T-helper 9 cell (primary cell): ENCODE results near the gene NLRP5.
A peak's percentile ranks its signal among the peaks of the same experiment; 100 is the strongest.
"Not testable (repeated sequence)": the region's sequence is repeated elsewhere in the genome, so short reads cannot be mapped to it uniquely, and the experiment has no call there.

ENCODE experiments used
- DNase-seq: peaks from one replicate; pipeline ENCODE4 v3.0.0-alpha.2; 2020

The NLRP5 gene

DNA sequence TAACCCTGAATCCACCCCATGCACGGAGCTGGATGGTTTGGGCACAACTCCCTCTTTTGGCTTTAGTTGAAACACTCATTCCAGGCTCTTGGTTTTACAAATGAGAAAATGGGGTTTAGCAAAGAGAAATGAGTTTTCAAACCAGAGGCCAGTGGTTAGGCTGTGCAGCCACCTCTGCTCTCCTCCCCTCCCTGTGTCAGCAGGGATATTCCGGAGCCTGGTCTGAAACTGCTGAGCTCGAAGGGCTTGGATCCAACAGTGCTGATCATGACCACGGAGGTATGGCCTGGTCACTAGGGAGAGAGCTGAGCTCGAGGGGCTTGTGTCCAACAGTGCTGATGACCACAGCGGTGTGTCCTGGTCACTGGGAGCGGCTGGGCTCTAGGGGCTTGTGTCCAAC is 93.0 kb downstream of the NLRP5 start:
- no peak for DNase-seq

DNA sequence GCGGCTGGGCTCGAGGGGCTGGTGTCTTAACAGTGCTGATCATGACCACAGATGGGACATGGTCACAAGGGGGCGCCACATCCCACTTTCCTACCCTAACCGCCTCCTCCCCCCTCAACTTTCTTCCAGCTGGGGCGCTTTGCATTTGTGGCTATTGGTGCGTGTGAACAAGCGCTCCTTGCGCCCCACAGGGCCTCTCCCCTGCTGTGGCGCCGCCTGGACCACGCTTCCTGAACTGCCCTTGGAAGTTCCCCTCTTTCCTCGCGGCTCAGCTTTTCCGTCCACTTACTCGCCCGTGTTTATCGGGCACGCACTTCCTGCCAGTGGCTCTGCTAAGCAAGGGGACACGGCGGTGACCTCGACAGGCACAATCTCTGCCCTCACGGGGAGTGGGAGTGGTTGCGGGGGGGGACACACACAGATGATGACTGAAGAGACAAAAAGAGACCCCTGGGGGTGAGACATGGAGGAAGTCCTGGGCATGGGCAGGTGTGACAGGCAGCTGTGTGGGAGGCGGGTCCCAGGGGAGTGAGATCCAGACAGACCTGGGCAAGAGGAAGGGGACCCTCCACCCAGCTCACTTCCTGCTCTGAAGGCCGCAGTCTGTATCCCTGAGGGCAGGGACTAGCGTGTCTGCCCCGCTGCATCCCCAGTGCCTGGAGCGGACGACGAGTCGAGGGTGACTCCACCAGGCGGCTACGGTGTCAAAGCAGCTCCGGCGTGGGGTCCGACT is 94.3 kb downstream of the NLRP5 start:
- DNase-seq = peak; percentile 63

GRCh38 chr19:56083668-56084067 is 97.1 kb downstream of the NLRP5 start:
- no peak for DNase-seq

- DNase-seq = no peak
Measured at GRCh38 chr19:56084835-56085536, 98.4 kb downstream of the NLRP5 start.

- no peak for DNase-seq
Measured at GRCh38 chr19:56085571-56086275, 99.1 kb downstream of the NLRP5 start.

GRCh38 chr19:56086671-56087430 is 100.3 kb downstream of the NLRP5 start:
- DNase-seq = no peak

GRCh38 chr19:56087647-56088496 is 101.3 kb downstream of the NLRP5 start:
- DNase-seq = no peak

DNA sequence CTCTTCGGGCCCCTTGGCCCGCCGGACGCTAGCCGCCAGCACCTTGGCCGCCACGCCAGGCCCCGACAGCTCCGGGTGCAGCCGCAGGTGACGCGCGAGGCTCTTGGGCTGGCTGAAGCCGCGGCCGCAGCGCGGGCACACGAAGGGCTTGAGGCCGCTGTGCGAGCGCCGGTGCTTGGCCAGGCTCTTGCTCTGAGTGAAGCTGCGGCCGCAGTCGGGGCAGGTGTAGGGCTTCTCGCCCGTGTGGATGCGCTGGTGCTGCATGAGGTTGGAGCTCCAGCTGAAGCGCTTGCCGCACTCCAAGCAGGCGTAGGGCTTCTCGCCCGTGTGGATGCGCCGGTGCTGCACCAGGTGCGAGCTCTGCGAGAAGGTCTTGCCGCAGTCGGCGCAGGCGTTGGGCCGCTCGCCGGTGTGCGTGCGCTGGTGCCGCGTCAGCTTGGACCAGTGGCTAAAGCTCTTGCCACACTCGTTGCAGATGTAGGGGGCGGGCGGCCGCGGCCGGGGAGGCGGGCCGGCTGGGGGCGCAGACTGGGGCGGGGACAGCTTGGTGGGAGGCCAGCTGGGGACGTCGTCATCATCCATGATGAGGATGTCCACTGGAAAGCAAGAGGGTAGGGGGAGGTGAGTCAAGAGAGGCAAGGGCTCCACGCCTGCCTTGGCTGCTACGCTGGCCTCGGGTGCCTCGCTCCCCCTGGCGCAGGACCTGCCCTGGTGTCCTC is 102.1 kb downstream of the NLRP5 start:
- no peak for DNase-seq

DNA sequence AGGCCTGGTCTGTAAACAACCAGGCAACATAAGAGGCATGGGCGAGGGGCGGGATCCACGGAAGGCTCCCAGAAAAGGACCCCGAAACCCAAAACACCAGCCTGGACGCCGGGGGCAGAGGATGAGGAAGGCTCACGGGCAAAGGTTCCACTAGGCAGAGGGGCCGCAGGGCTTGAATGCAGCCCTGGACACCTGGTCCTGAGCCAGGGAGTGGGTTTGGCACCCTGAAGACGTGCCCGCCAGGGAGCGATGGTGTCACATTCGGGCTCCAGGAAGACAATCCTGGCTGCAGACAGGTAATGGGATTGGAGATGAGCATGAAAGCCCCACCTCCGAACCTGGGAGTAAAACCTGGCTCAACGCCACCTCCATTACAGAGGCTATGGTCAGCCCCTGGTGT is 102.8 kb downstream of the NLRP5 start:
- no peak for DNase-seq

DNA sequence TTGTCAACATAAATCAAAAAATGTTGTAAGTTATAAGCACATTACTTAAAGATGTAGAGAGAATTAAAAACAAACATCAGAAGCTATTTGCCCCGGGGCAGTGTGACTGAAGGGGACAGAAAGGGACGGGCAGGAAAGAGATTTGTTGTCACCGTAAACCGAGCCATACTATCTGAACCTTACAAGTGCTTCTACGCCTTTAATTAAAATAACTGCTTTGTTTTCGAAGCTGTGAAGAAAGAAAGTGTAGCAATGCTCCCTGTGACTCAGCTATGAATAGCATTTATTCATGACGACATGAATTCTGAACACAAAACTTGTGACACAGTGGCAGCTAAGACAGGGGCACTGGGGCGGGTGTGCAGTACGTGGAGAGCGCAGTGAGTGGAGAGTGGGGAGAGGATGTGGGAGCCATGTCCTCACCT is 104.5 kb downstream of the NLRP5 start:
- DNase-seq = no peak

GRCh38 chr19:56091751-56092546 is 105.4 kb downstream of the NLRP5 start:
- peak; percentile 12 for DNase-seq

DNA sequence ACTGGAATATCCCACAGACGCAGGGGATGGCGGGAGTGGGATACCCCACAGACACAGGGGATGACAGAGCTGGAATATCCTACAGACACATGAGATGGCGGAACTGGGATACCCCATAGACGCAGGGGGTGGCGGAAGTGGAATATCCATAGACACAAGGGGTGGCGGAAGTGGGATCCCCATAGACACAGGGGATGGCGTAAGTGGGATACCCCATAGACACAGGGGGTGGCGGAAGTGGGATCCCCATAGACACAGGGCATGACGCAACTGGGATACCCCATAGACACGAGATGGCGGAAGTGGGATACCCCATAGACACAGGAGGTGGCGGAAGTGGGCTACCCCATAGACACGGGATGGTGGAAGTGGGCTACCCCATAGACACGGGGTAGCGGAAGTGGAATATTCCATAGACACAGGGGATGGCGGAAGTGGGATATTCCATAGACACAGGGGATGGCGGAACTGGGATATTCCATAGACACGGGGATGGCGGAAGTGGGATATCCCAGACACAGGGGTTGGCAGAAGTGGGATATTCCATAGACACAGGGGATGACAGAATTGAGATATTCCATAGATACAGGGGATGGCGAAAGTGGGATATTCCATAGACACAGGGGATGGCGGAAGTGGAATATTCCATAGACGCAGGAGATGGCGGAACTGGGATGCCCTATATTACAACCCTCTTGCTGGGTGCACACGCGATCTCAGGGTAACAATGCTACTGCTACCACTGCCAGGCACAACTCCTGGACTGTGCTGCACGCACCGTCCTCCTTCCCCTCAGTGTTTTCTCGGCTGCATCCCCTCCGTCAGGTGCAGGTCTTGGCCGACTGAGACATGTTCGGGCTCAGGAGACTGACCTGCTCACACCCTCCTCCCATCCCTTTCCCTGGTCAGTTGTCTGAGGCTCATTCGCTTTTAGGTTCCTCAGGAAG is 106.4 kb downstream of the NLRP5 start:
- no peak for DNase-seq

GRCh38 chr19:56094449-56094848 is 107.9 kb downstream of the NLRP5 start:
- DNase-seq = no peak

DNA sequence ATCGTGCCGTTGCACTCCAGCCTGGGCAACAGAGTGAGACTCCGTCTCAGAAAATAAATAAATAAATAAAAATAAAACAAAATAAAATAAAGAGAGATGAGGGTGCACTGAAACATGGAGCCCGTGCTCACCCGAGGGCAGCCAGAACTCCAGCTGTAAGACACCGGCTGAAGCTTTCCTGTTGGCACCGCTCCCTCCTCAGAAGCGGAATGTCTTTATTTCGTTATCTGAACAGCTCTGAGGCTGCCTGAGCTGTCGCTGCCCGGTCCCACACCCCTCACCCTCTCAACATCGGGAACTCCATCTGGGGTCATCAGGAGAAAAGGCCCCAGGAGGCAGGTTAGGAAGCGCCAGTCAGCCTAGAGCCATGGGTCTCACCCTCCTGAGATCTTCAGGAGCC is 110.1 kb downstream of the NLRP5 start:
- no peak for DNase-seq

DNA sequence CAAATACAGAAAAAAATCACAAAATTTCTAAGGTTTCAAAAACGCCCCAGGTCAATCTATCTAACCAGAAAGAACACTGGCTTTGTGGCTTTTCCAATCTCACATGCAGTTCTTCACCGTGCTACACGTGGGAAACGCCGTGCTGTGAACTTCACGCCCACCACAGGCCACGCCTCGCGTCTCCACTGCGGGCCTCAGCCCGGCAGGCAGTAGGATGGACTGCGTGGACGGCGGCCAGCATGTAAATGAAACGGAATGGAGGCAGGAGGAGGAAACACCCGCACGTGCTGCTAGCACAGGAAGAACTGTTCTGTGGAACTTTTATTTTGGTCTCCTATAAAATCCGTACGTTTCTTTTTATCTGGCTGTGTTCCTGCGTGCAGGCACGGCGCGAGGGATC is 110.7 kb downstream of the NLRP5 start:
- no peak for DNase-seq

DNA sequence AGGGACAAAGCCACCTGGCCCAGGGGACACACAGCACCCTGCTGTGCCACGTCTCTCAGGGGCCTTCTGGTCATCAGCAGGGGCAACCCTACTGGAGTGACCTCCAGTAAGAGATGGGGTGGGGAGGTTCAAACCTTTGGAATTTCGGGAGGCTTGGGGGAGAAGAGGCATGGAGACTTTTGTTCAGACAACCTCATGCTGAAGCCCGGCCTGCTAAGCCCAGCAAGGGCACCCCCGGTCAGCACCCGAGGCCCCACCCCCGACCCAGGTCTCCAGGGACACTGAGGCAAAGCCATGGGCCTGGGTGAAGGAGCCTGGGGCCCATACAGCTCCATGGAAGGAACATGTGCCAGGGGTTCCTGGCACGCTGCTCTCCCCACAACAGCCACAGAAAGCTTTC is 111.2 kb downstream of the NLRP5 start:
- no peak for DNase-seq

DNA sequence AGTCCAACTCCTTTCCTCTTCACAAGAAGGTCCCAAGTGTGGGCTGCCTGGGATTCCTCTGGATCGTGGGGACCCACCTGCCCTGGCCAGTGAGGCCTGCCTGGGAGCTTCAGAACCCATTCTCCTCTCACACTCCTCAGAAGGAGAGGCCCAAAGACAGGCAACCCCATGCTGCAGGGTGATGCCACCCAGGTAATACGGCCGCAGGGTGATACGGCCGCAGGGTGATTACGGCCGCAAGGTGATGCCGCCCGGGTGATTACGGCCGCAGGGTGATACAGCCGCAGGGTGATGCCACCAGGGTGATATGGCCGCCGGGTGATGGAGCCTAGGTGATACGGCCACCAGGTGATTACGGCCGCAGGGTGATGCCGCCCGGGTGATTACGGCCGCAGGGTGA is 111.7 kb downstream of the NLRP5 start:
- not testable (repeated sequence) for DNase-seq

- no peak for DNase-seq
Measured at GRCh38 chr19:56098731-56099568, 112.4 kb downstream of the NLRP5 start.
